Measurements from ENCODE around the gene UTP11. TPM values are rescaled to one million over a fixed set of nuclear protein-coding genes. Genes with fewer than 3 reads are reported as not detected.

UTP11 gene
- total RNA-seq, 5 donors from 2014 or later (not counting 1 experiment from before 2014, with no cell fraction given), result 8.5 to 18.3 (median 15.9) TPM

DNA sequence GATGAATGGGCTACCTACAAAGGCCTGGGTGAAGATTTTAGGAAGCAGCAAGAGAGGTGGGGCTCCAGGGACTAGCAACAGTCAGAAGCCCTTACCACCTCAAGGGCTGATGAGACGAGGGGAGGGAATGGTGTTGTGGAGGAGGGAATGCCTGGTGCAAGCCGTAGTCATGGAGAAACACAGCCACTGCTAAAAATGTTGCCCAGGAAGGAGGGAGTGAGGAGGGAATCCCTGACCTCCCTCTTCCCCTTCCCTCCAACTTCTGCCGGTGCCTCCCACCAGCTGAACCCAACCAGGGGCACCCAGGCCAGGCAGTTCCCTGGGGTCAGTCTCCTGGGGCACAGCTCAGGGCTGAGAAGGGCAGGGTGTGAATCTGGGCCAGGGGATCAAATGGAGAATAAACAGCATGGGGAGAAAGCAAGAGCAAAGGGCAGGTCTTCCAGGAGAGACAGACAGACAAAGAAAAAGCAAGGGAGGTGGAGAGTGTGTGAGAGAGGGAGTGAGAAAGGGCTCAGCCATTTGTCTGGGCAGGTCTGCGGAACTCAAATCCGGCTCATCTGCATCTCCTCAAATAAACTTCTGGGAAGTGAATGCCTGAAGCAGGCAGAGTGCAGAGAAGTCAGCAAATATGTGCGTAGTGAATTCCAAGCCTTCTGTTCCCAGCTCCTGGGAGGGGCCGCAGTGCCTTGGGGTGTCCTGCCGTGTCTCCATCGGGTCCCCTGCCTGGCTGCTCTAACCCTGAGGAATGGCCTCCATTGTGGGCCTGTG lies 61.2 kb downstream of the UTP11 start:
- Mint-ChIP-seq H3K27me3 (peaks cover 31 to 37% of the 10 kb centered on the region in 2 donors), H3K4me3 (no peak overlapping the region), H3K9me3 (no peaks in the 10 kb centered on the region), H3K4me1 (no peaks in the 10 kb centered on the region), H3K27ac (no peak overlapping the region), H3K36me3 (no peaks in the 10 kb centered on the region)
- H3K9me3 ChIP-seq, result no peaks in the 10 kb centered on the region
- H3K4me1 ChIP-seq (ENCODE audit: control insufficient read depth in 1 of 2, extremely low read depth in 1 of 2, insufficient read depth in 2 of 2, low read length in 2 of 2), result no peaks in the 10 kb centered on the region
- peaks cover 0 to 38% of the 10 kb centered on the region in 2 experiments for H3K27me3 ChIP-seq (replicated peaks in 1 of 2; ENCODE audit: control insufficient read depth in 2 of 2, extremely low read depth in 1 of 2, insufficient read depth in 2 of 2, low read length in 1 of 2)
- WGBS (ENCODE audit: insufficient coverage), result 79% methylated on average over 6 of the region's 9 CpGs
- H3K27ac ChIP-seq (ENCODE audit: low read length), result no peak overlapping the region
- ChIA-PET CTCF (no interaction called here), POLR2A (no interaction called here)
- DNase-seq (no peak), ATAC-seq (replicated peaks in 1 of 4) (no peak)
- H3K36me3 ChIP-seq (ENCODE audit: control insufficient read depth in 2 of 2, extremely low read depth in 1 of 2, insufficient read depth in 1 of 2, low read length in 1 of 2), result no peaks in the 10 kb centered on the region
- no peak overlapping the region for H3K4me3 ChIP-seq (ENCODE audit: control insufficient read depth in 1 of 2, extremely low read depth in 1 of 2, low read length in 1 of 2)

DNA sequence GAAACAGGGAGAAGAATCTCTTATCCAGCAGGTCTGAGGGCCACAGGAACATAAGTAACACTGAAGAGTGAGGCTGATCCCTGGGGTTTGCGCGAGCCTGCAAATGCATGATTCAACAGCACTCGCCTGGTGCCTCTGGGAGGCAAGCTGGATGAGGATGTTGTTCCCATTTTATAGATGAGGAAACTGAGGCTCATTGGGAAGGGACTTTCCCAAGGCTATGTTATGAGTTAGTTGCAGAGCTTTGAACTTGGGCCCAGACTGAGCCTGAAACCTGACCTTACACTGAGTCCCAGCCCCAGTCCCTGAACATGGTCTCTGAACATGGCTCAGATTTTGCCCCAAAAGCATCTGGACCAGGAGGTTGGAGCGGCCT lies 61.8 kb downstream of the UTP11 start:
- Mint-ChIP-seq H3K9me3 (no peaks in the 10 kb centered on the region), H3K36me3 (no peaks in the 10 kb centered on the region), H3K27me3 (peaks cover 28 to 37% of the 10 kb centered on the region in 2 donors), H3K27ac (no peak overlapping the region), H3K4me3 (no peak overlapping the region), H3K4me1 (no peaks in the 10 kb centered on the region)
- no peak for DNase-seq
- CTCF ChIA-PET, result no interaction called here
- Histone ChIP-seq H3K36me3 (ENCODE audit: control insufficient read depth in 2 of 2, extremely low read depth in 1 of 2, insufficient read depth in 1 of 2, low read length in 1 of 2) (no peaks in the 10 kb centered on the region), H3K27me3 (replicated peaks in 1 of 2; ENCODE audit: control insufficient read depth in 2 of 2, extremely low read depth in 1 of 2, insufficient read depth in 2 of 2, low read length in 1 of 2) (peaks cover 0 to 35% of the 10 kb centered on the region in 2 experiments), H3K4me3 (ENCODE audit: control insufficient read depth in 1 of 2, extremely low read depth in 1 of 2, low read length in 1 of 2) (no peak overlapping the region), H3K4me1 (ENCODE audit: control insufficient read depth in 1 of 2, extremely low read depth in 1 of 2, insufficient read depth in 2 of 2, low read length in 2 of 2) (no peaks in the 10 kb centered on the region), H3K9me3 (no peaks in the 10 kb centered on the region), H3K27ac (ENCODE audit: low read length) (no peak overlapping the region)
- POLR2A ChIA-PET, result no interaction called here
- no peak for ATAC-seq (replicated peaks in 1 of 4)
- 89% methylated on average over 4 of the region's 4 CpGs for WGBS (ENCODE audit: insufficient coverage)

Other genes with a start within 250 kb of the UTP11 start
- 1 to 10 TPM in 1 of 5 donors, under 1 TPM in 2, not detected in 2; 0.35 to 1.4 (median 0.72) TPM for gene EPHA10, start 247.6 kb upstream of the UTP11 start, total RNA-seq
- 1 to 10 TPM; 1.0 to 4.4 (median 2.8) TPM for gene MANEAL, start 218.9 kb upstream of the UTP11 start, total RNA-seq
- gene C1orf122, start 204.9 kb upstream of the UTP11 start, total RNA-seq, result 10 to 100 TPM; 13.1 to 24.9 (median 15.8) TPM
- 10 to 100 TPM; 16.0 to 28.2 (median 18.4) TPM for gene YRDC, start 204.5 kb upstream of the UTP11 start, total RNA-seq
- gene MTF1, start 153.1 kb upstream of the UTP11 start, total RNA-seq, result 10 to 100 TPM; 23.6 to 29.9 (median 24.9) TPM
- gene INPP5B, start 65.7 kb upstream of the UTP11 start, total RNA-seq, result 10 to 100 TPM; 27.9 to 35.8 (median 30.9) TPM
- gene SF3A3, start 22.7 kb upstream of the UTP11 start, total RNA-seq, result 10 to 100 TPM; 45.2 to 69.9 (median 53.0) TPM
- 10 to 100 TPM in 2 of 5 donors, 1 to 10 TPM in 3; 4.1 to 19.3 (median 8.1) TPM for gene FHL3, start 7.2 kb upstream of the UTP11 start, total RNA-seq
- under 1 TPM; 0.28 to 0.72 (median 0.64) TPM for gene POU3F1, start 34.1 kb downstream of the UTP11 start, total RNA-seq

All from T-cell (primary cell).